HFF-Myc (cell line): Measurements from ENCODE around the gene FAAP100.

Experiments used
- DNase-seq: peaks from one replicate; pipeline ENCODE4 v3.0.0-alpha.2; 2011; ENCODE audit warnings: low read depth; ENCODE audit errors: extremely low read depth
- H3K4me3 ChIP-seq: replicated peaks from 2 replicates; pipeline ENCODE4 v1.5.1; 2011; ENCODE audit warnings: low read depth, mild to moderate bottlenecking, control low read depth, low read length
- CTCF ChIP-seq: IDR thresholded peaks from 2 replicates; pipeline ENCODE4 v1.5.1; 2012; ENCODE audit warnings: mild to moderate bottlenecking, low read depth, low read length, control low read depth; ENCODE audit errors: missing control alignments

The FAAP100 gene

GRCh38 chr17:81498953-81499600 lies 53.1 kb downstream of the FAAP100 start:
- no peak for TF ChIP-seq CTCF
- no peak for DNase-seq
- H3K4me3 ChIP-seq = no peak overlapping the region

- TF ChIP-seq CTCF = no peak
- H3K4me3 ChIP-seq = no peak overlapping the region
- DNase-seq = no peak
These were observed 57.4 kb downstream of the FAAP100 start for GRCh38 chr17:81494626-81495377.

GRCh38 chr17:81493198-81494038 lies 58.7 kb downstream of the FAAP100 start:
- TF ChIP-seq CTCF = no peak
- no peak overlapping the region for H3K4me3 ChIP-seq
- no peak for DNase-seq

GRCh38 chr17:81492706-81493105 lies 59.4 kb downstream of the FAAP100 start:
- no peak for DNase-seq
- no peak for TF ChIP-seq CTCF
- H3K4me3 ChIP-seq = no peak overlapping the region

GRCh38 chr17:81492202-81492601 lies 60.0 kb downstream of the FAAP100 start:
- DNase-seq = no peak
- no peak overlapping the region for H3K4me3 ChIP-seq
- no peak for TF ChIP-seq CTCF

GRCh38 chr17:81491761-81492160 lies 60.4 kb downstream of the FAAP100 start:
- no peak for TF ChIP-seq CTCF
- H3K4me3 ChIP-seq = no peak overlapping the region
- no peak for DNase-seq
